Ammon's horn (tissue), 1 donor: ENCODE data around the gene DFFB.

Experiments
- DNase-seq: peaks from one replicate; pipeline ENCODE4 v3.0.0-alpha.2; 2016; ENCODE audit warnings: low spot score

The DFFB gene

DNA sequence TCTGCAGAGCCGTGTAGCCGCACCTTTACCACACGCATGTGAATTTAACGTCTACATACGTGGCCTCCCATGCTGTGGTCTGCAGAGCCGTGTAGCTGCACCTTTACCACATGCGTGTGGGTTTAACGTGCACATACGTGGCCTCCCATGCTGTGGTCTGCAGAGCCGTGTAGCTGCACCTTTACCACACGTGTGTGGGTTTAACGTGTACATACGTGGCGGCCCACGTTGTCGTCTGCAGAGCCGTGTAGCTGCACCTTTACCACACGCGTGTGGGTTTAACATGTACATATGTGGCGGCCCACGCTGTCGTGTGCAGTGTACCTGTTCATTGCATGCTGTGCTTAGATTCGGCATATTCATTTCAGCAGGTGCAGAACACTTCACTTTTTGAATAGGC lies 17.5 kb downstream of the DFFB start:
- no peak for DNase-seq

GRCh38 chr1:3876716-3877115 lies 19.4 kb downstream of the DFFB start:
- DNase-seq: no peak

GRCh38 chr1:3879099-3879498 lies 21.8 kb downstream of the DFFB start:
- DNase-seq: no peak

DNA sequence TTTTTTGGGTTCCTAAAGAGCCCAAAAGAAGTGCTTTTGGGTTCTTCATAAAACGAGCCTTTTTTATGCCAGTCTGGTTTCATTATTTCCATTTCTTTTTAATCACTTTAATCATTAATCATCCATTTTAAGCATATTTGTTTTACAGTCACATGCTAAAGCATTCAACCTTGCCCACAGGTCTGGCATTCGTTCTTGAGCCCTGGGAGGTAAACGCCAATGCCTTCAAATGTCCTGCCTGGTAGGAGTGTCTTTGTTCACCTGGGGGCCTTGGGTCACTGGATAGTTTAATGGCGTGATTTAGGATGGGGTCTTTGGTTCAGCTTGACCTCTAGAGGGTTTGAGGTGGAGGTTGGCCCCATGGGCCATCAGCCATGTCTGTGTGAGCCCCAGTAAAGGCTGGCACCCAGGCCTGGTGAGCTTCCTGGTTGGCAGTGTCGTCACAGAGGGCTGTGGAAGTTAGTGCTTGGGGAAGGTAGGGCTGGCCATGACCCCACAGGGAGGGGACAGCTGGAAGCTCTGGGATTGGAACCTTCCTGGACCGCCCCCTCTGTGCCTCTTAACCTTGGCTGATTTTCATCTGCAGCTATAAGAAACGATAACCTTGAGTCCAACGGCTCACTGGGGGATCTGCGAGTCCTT lies 22.6 kb downstream of the DFFB start:
- no peak for DNase-seq

DNA sequence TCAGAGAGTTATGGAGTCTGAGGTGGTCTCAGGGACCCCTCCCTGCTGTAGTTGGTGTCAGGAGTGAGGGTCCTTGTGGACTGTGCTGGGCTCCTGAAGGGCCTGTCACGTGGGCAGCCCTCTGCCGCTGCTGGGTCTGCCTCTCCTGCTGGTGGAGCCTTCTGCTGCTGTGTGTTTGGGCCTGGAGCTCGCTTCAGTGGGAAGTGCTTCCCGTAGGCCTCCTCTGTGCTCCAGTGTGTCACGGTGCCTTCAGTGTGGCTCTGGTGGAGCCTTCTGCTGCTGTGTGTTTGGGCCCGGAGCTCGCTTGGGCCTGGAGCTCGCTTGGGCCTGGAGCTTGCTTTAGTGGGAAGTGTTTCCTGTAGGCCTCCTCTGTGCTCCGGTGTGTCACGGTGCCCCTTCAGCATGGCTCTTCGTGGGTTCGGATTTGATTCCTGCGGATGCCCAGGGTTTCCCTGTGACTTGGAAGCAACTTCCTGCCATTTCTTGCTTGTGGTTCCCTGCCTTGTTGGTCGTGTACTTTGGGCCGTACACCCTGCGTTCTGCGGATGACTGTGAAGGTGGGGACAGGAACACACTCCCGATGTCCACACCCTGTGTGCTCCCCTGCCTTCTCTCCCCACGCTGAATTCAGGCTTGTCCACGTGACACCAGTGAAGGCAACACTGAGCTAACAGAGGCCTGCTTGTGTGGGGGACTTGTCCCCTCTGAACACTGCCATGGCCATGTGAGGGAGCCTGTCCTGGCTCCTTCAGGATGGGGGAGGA lies 23.3 kb downstream of the DFFB start:
- no peak for DNase-seq

GRCh38 chr1:3881193-3881480 lies 23.9 kb downstream of the DFFB start:
- DNase-seq: no peak

- no peak for DNase-seq
These were observed 26.1 kb downstream of the DFFB start for GRCh38 chr1:3883194-3883925.

- DNase-seq: no peak
These were observed 27.7 kb downstream of the DFFB start for GRCh38 chr1:3884966-3885365.

DNA sequence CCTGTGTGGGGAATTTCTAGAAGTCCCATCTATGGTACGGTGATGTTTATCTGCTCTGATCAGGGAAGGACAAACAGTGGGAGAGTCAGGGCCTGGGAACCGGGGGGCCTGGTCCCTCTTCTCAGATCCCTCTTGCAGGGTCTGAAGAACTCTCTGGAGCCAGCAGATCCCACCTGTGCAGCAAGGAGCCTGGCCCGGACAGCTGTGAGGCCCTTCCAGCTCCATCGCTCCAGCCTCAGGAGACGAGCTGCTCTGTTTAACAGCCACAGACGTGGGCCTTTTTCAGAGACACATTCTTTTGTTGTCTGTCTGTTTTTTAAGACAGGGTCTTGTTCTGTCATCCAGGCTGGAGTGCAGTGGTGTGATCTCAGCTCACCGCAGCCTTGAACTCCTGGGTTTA lies 28.3 kb downstream of the DFFB start:
- no peak for DNase-seq

DNA sequence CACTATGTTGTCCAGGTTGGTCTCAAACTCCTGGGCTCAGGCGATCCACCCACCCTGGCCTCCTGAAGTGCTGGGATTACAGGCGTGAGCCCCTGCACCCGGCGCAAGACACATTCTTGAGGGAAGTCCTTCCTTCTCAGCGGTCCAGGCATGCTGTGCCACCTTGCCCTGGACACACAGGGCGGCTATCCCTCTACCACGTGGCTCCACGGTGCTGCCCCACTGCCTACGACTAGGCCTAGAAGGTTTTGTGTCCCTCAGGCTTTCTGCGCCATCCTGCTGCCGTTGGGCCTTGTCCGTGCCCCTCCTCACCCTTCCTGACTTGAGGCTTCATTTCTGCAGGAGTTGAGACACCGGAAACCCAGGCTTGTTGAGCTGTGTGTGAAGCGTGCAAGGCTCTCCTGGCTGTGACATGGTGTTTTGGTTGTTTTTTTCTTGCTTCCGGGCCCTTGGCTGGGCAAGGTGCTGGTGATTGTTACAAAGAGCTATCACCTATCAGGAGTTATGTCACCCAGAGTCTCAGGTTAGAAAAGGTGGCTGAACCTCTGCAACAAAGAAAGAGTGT lies 28.9 kb downstream of the DFFB start:
- no peak for DNase-seq

GRCh38 chr1:3886691-3887090 lies 29.4 kb downstream of the DFFB start:
- no peak for DNase-seq

DNA sequence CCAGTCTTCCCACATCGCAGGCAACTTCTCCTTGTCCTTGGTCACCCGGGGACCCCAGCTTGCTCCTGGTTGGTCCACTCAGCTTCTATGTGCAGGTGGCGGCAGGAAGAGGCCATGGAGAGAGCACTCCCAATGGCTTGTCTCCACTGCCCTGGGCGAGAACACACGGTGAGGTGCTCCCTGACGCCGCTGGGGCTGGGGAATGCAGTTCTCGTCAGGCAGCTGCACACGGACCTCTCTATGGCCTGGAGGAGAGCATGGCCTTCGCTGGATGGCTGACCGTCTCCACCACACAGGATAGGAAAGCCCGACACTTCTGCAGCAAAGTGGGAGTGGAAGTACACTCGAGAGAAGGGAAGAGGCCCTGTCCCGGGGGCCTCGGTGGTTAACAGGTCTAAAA lies 31.0 kb downstream of the DFFB start:
- DNase-seq: no peak

DNA sequence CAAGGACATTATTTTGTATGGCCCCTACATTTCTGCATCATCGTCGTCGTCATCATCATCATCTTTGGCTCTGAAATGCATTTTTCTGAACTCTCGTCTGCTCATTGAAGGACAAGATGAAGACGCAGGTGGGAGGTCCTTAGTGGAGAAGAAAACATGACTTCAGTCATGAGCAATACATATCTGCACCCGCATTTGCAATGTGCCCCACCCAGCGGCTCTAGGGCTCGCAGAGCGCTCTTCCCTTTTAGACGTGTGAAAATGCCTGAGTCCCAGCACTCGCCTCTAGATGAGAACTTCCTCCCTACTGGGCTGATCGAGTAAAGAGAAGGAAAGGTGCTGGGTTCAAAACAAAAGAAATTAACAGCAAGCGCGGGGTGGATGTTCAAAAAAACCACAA lies 32.7 kb downstream of the DFFB start:
- DNase-seq: no peak

DNA sequence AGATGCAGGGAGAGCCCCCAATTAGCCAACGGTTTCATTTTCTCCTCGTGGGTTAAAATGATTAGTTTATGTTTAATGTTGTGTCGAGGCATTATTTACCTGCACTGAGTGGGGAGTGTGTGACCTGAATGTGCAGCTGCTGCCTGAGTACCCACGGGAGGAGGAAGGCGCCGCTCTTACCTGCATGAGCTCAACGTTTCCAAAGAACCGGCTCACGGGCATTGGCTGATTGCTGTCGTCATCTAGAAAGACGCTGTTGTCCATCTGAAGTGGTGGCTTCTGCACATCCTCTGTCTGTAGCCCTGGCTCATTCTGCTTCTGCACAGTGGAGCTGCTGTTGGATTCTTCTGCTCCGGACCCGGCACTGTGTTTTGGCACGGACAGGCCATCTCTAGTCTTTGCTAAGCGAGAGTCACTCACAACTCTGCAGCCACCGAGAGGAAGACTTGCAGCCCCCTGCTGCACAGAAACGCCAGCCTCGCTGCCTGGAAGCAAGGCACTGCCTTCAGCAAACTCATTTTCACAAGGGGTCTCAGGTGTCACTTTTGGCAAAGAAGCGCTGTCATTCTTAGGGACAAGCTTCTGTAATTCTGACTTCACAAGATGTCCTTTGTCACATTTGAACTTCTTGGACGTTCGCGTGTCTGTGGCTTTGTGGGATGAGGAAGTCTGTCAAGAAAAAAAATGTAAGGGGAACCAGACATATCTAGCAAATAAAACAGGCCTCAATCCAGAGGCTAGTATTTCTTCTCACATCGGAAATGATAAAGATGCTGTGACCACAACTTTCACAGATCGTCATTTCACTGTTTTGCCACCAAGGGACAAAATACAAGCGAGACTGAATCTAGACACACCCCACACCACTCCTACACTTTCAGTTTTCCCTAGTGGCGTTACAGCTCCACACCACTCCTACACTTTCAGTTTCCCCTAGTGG lies 33.4 kb downstream of the DFFB start:
- DNase-seq: no peak

GRCh38 chr1:3891329-3891865 lies 34.1 kb downstream of the DFFB start:
- DNase-seq: peak; percentile 30

- peak; percentile 47 for DNase-seq
These were observed 35.5 kb downstream of the DFFB start for GRCh38 chr1:3892748-3893147.

GRCh38 chr1:3893190-3893589 lies 35.9 kb downstream of the DFFB start:
- DNase-seq: no peak

DNA sequence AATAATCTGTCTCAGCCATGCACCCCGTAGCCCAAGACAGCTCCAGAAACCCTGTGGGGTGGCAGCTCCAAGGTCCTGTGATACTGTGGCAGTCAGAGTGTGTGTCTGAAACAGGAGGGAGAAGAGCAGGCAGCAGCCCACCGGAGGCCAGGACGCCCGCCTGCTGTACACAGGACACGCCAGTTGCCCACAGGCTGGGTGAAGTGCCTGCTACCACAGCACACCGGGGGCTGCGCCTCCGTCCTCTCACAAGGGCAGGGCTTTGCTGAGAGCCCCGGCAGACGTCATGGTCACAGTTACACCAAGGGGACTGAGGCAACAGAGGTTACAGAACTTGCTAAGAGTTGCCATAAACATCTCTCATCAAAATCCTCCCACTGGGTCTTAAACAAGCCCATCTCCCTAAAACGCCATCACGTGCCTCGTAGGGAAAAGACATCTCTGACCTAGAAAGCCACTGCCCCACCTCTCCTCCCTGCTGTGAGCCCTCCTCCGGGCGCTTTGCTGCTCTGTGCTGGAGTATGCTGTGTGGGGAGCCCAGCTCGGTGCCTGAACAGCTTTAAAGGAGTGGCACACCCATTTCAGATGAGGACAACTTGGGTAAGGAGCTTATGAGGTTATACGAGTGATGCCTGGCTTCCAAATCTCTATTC lies 37.5 kb downstream of the DFFB start:
- DNase-seq: no peak

DNA sequence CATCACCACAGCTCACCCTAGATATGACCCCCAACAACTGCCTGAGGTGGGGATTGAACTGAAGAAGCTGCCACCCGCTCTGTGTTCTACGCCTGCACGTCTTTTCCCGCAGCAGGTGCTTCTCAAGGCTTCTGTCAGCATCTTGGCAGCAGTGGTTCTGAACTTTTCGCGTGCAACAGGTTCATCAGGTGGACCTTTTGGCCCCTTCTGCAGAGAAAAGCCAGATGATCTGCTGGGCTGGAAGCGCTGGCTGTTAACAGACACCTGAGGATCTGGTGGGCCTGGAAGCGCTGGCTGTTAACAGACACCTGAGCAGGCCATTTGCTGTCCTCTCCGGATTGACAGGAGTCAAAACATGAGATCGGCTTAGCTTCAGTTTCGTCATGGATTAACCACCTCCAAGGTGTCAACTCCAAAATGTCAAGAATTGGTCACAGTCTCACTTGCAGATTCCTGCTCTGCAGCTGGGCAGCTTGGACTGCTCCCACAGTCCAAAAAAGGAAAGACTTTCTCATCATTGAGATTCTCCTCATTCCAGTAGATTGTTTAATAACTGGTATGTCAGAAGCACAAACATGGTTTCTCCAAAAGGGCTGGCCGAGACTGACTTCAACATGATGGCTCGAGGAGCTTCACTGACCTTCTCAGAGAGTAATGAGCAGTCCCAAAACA lies 38.1 kb downstream of the DFFB start:
- no peak for DNase-seq

- no peak for DNase-seq
These were observed 38.7 kb downstream of the DFFB start for GRCh38 chr1:3895951-3896325.
